HG03469 (cell line): Measurements from ENCODE around the gene TSSK2.

Source experiments
- ATAC-seq: cut with Tn5 transposase; IDR thresholded peaks from one replicate; pipeline ENCODE4 v1.9.1; 2021; ENCODE audit warnings: mild to moderate bottlenecking, moderate library complexity, moderate number of reproducible peaks; ENCODE audit not compliant: unreplicated experiment

The TSSK2 gene

DNA sequence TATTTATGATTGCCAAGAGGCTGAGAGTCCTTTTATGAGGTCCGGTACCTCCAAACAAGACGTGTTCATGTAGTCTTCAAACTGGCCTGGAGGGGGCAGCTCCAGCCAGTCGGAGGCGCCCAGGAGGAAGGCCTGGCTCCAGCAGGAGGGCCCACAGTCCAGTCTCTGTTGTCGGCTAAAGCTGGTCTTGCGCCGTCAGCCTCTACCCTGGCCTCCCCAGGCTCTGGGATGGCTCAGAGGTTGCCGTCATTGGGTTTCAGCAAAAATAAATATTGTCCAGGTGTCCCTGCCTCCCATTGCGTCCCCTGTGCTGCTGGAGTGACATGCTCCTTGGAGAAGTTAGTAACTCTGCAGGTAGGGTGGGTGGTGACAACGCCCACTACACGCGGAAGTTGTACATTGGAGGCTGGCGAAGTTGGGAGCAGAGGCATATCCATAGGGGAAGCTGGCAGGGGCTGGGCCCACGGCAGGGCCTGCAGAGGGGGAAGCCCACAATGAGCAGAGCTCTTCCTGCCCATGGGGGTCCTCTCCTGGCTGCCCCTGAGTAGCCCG, 48.5 kb downstream of the TSSK2 start:
- ATAC-seq, result no peak

DNA sequence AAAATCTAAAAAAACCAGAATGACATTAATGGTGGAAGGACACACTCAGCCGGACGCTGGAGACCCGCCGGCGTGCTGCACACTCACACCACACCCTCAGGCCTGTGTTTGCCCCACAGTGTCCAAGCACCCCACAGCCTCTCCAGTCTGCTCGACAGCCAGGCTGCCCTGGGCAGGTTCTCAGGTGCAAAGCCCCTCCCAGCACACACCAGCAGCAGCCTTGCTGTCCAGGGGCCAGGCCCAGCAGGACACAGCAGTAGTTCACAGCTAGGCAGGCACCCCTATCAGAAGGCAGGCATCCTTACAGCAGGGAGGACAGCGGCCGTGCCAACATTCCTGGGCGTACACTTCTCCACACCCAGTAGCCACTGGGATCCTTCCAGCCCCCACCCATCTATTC, 49.1 kb downstream of the TSSK2 start:
- no peak for ATAC-seq

DNA sequence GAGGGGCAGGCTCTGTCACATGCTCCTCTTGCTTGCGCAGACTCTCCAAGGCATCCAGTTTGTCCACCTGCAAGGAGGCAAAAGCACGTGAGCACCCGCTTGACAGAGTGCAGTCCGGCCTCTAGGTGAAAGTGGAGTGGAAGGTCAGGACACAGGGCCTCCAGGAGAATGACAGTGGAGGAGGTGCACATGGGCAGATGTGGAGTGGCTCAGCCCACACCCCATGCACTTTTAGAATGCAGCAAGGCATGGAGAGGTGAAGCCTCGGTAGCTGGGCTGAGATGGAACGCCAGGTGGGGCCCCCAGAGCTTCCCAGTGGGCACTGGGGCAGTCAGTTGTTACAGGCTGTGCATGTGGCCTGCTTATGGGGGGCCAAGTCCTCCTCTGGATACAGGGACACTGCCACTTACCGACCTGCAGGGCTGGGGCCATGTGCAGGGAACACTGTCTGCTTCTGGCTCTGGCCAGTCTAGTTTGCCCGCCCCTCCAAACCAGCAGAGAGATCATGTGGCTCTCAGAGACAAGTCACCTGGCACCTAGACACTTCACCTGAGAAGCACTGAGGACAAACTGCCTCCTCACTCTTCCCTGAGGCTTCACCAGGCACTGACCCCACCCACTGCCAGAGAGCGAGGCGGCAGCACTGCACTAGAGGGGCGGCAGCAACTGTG, 49.8 kb downstream of the TSSK2 start:
- ATAC-seq, result no peak

- ATAC-seq, result no peak
Measured at GRCh38 chr22:19181786-19182471, 50.8 kb downstream of the TSSK2 start.
